Mammary epithelial cell (primary cell): Measurements from ENCODE around the gene TLN1.

Experiments used
- CTCF ChIP-seq, 2 donors: IDR thresholded peaks in 1 of 2; conservative IDR thresholded peaks in 1 of 2; 2 replicates each; pipeline ENCODE4 v1.5.1; 2011 to 2012; ENCODE audit warnings: inconsistent platforms in 2 of 2, low read length in 2 of 2, mild to moderate bottlenecking in 2 of 2, control low read depth in 1 of 2, low read depth in 1 of 2; ENCODE audit not compliant: insufficient read depth in 1 of 2; ENCODE audit errors: extremely low read depth in 1 of 2
- EZH2 ChIP-seq: IDR thresholded peaks from 2 replicates; pipeline ENCODE4 v1.6.1; 2012; ENCODE audit warnings: low read length, inconsistent platforms, borderline replicate concordance

DNA sequence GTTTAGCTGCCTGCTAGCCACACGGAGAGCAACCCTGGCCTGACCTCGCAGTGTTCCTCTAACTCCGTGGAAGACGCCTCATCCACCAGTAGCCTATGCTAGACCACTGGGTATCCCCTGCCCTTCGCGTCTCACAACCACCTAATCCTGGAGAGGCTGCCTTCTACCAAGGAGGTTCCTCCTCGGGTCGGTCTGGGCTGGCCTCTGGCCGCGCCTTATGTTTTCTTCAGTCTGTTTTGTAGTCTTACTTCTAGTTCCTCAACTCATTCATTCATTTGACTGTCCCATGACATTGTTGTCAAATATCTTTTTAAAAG lies 40.7 kb downstream of the TLN1 start:
- TF ChIP-seq CTCF (conservative IDR thresholded peaks at IDR 0.05 in 1 of 2, IDR thresholded peaks at IDR 0.05 in 1 of 2; ENCODE audit: extremely low read depth in 1 of 2, insufficient read depth in 1 of 2, low read depth in 1 of 2, low read length in 2 of 2) (no peak), EZH2 (no peak)
